Measurements from ENCODE around the gene CSTF2.

The CSTF2 gene

DNA sequence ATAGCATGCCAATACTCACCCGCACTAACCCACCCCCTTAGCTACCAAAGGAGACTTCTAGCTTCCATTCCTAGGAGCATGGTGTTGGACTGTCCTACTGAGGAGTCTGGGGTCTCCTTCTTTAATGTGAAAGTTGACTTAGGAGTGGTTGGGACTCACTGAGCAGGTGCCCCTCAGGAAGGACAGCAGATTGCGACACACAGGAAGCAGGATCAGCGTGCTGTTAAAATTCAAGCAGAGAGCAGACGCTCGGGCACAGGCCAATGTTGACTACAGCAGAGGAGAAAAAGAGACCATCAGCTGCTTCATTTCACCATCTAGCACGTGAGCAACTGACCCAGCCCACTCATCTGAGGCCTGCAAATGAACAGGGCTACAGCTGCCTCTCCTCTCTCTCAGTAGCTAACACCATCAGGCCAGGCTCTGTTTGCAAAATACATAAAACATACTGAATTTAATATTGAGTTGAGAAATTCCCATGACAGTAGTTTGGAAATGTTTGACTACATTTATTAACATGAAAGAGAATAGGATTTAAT lies 43.2 kb downstream of the CSTF2 start:
- no peak overlapping the region for H3K4me3 ChIP-seq (ENCODE audit: low read depth, low read length)
- H3K9me3 ChIP-seq (ENCODE audit: control insufficient read depth, insufficient read depth, low read depth, low read length): no peaks in the 10 kb centered on the region
- POLR2A ChIA-PET: no interaction called here
- TF ChIP-seq ZNF510 (tag by site-specific recombination; IDR thresholded peaks at IDR 0.05; ENCODE audit: insufficient replicate concordance) (no peak), ZSCAN5A (tag by site-specific recombination; IDR thresholded peaks at IDR 0.05) (no peak), ZNF223 (tag by site-specific recombination; IDR thresholded peaks at IDR 0.05) (no peak), ZNF639 (tag by site-specific recombination; IDR thresholded peaks at IDR 0.05) (no peak), ZFP41 (tag by site-specific recombination; IDR thresholded peaks at IDR 0.05; ENCODE audit: borderline replicate concordance) (no peak), ZNF548 (tag by site-specific recombination; IDR thresholded peaks at IDR 0.05) (no peak), ZNF324 (tag by site-specific recombination; IDR thresholded peaks at IDR 0.05) (no peak), ZNF24 (tag by site-specific recombination; IDR thresholded peaks at IDR 0.05) (no peak), ZNF555 (tag by site-specific recombination; conservative IDR thresholded peaks at IDR 0.05) (no peak), SETDB1 (IDR thresholded peaks at IDR 0.05; ENCODE audit: insufficient read length, low read length) (no peak), ZNF202 (tag by site-specific recombination; IDR thresholded peaks at IDR 0.05; ENCODE audit: borderline replicate concordance) (no peak), ZNF214 (tag by site-specific recombination; IDR thresholded peaks at IDR 0.05; ENCODE audit: borderline replicate concordance) (no peak)
- TF ChIP-seq, protein P1, sequence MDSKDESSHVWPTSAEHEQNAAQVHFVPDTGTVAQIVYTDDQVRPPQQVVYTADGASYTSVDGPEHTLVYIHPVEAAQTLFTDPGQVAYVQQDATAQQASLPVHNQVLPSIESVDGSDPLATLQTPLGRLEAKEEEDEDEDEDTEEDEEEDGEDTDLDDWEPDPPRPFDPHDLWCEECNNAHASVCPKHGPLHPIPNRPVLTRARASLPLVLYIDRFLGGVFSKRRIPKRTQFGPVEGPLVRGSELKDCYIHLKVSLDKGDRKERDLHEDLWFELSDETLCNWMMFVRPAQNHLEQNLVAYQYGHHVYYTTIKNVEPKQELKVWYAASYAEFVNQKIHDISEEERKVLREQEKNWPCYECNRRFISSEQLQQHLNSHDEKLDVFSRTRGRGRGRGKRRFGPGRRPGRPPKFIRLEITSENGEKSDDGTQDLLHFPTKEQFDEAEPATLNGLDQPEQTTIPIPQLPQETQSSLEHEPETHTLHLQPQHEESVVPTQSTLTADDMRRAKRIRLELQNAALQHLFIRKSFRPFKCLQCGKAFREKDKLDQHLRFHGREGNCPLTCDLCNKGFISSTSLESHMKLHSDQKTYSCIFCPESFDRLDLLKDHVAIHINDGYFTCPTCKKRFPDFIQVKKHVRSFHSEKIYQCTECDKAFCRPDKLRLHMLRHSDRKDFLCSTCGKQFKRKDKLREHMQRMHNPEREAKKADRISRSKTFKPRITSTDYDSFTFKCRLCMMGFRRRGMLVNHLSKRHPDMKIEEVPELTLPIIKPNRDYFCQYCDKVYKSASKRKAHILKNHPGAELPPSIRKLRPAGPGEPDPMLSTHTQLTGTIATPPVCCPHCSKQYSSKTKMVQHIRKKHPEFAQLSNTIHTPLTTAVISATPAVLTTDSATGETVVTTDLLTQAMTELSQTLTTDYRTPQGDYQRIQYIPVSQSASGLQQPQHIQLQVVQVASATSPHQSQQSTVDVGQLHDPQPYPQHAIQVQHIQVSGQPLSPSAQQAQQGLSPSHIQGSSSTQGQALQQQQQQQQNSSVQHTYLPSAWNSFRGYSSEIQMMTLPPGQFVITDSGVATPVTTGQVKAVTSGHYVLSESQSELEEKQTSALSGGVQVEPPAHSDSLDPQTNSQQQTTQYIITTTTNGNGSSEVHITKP (tag by site-specific recombination; IDR thresholded peaks at IDR 0.05): no peak
- no peaks in the 10 kb centered on the region for H3K36me3 ChIP-seq (ENCODE audit: control insufficient read depth in 2 of 2, insufficient read depth in 1 of 2, low read length in 2 of 2)
- H3K4me1 ChIP-seq (ENCODE audit: control insufficient read depth, insufficient read depth, low read length): no peaks in the 10 kb centered on the region
- CTCF ChIA-PET: no interaction called here
- H3K27ac ChIP-seq (ENCODE audit: extremely low read depth, low read depth, low read length): no peak overlapping the region

- POLR2A ChIA-PET: no interaction called here
- no peaks in the 10 kb centered on the region for H3K36me3 ChIP-seq (ENCODE audit: control insufficient read depth in 2 of 2, insufficient read depth in 1 of 2, low read length in 2 of 2)
- no peak overlapping the region for H3K27ac ChIP-seq (ENCODE audit: extremely low read depth, low read depth, low read length)
- no peaks in the 10 kb centered on the region for H3K9me3 ChIP-seq (ENCODE audit: control insufficient read depth, insufficient read depth, low read depth, low read length)
- no peak overlapping the region for H3K4me3 ChIP-seq (ENCODE audit: low read depth, low read length)
- CTCF ChIA-PET: interaction anchor here (0.6 to 1.4 kb wide), 4 partner anchors 96 to 193 kb away, joined by 3 to 4 read pairs (median 3); no protein-coding TSS in a partner anchor
- TF ChIP-seq YY2 (tag by site-specific recombination; IDR thresholded peaks at IDR 0.05): no peak
- no peak for TF ChIP-seq ZNF449 (tag by site-specific recombination; IDR thresholded peaks at IDR 0.05)
- TF ChIP-seq ZFP69B (tag by site-specific recombination; IDR thresholded peaks at IDR 0.05): no peak
- TF ChIP-seq ZNF654 (tag by site-specific recombination; IDR thresholded peaks at IDR 0.05; ENCODE audit: low read depth): no peak
- TF ChIP-seq EGR2 (tag by site-specific recombination; IDR thresholded peaks at IDR 0.05; ENCODE audit: low read depth): no peak
- no peak for TF ChIP-seq ZNF549 (tag by site-specific recombination; IDR thresholded peaks at IDR 0.05)
- no peak for TF ChIP-seq ZBTB21 (tag by site-specific recombination; IDR thresholded peaks at IDR 0.05)
- no peak for TF ChIP-seq ZNF202 (tag by site-specific recombination; IDR thresholded peaks at IDR 0.05; ENCODE audit: borderline replicate concordance)
- TF ChIP-seq, protein P2, sequence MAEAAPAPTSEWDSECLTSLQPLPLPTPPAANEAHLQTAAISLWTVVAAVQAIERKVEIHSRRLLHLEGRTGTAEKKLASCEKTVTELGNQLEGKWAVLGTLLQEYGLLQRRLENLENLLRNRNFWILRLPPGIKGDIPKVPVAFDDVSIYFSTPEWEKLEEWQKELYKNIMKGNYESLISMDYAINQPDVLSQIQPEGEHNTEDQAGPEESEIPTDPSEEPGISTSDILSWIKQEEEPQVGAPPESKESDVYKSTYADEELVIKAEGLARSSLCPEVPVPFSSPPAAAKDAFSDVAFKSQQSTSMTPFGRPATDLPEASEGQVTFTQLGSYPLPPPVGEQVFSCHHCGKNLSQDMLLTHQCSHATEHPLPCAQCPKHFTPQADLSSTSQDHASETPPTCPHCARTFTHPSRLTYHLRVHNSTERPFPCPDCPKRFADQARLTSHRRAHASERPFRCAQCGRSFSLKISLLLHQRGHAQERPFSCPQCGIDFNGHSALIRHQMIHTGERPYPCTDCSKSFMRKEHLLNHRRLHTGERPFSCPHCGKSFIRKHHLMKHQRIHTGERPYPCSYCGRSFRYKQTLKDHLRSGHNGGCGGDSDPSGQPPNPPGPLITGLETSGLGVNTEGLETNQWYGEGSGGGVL (tag by site-specific recombination; IDR thresholded peaks at IDR 0.05): no peak
- no peaks in the 10 kb centered on the region for H3K4me1 ChIP-seq (ENCODE audit: control insufficient read depth, insufficient read depth, low read length)
Measured at GRCh38 chrX:100864657-100865391, 44.6 kb downstream of the CSTF2 start.

Data from HEK293 (cell line).